ENCODE results near the gene ABCB9. TPM values are rescaled to one million over a fixed set of nuclear protein-coding genes. Genes with fewer than 3 reads are reported as not detected.
A peak's percentile ranks its signal among the peaks of the same experiment; 100 is the strongest.
"Not testable (repeated sequence)": the region's sequence is repeated elsewhere in the genome, so short reads cannot be mapped to it uniquely, and the experiment has no call there.

Gene ABCB9
- 1 to 10 TPM; 2.0 to 8.6 (median 6.1) TPM for total RNA-seq

DNA sequence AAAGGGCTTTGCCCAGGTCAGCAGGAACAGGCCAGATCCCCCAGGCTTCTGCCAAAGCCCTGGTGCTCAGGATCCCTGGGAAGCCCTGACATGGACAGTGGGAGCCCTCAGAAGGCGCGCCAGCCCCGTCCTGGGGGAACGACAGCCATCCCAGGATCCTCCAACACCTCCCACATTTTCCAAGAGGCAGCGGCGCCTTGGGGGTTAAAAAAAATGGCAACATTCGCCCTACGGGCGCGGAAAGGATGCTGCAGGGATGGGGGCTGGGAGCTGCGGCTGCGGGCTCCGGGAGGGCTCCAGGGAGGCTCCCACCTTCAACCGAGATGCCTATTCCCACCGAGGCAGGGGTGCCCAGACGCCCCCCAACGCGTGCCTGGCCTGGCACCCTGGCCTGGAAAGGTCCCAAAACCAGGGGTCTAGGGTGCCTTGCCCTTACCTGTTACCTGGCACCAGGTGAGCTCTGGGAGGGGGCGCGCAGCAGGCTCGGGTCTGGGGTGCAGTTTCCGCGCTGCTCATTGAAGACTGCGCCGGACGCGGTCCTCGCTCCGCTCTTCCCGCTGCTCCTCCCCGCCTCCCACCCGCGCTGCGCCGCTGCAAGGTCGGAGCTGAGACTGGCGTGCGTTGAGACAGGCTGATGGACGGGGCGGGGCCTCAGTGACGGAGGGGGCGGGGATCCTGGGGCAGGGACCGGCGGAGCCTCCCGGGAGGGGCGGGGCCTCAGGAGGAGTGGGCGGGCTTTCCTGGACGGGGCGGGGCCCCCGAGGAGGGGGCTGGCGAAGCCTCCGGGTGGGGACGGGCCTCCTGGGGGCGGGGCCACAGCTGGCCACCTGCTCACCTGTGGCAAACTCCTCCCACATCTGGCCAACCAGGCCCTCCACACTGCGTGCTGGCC is at the start of gene ABCB9:
TSS of gene ABCB9 (minus strand) at position 613 of the 892 bp plus-strand sequence. CDS start 6,228 bp downstream, outside the sequence.
- Histone ChIP-seq H3K4me1 (peaks cover 0 to 11% of the 10 kb centered on the region in 2 donors), H3K36me3 (no peaks in the 10 kb centered on the region), H3K4me3 (peak within 1 kb of the TSS; percentile 52 to 59), H3K9me3 (no peaks in the 10 kb centered on the region), H3K27ac (peak within 1 kb of the TSS; percentile 40 to 68), H3K27me3 (no peaks in the 10 kb centered on the region)
- intact Hi-C loops (cut with DNase I; ENCODE audit: low total_unique reads): no loop called here
- peak; percentile 91 to 95 for DNase-seq
- peak; percentile 59 to 62 for TF ChIP-seq POLR2A (IDR thresholded peaks at IDR 0.05)
- TF ChIP-seq, protein P1, sequence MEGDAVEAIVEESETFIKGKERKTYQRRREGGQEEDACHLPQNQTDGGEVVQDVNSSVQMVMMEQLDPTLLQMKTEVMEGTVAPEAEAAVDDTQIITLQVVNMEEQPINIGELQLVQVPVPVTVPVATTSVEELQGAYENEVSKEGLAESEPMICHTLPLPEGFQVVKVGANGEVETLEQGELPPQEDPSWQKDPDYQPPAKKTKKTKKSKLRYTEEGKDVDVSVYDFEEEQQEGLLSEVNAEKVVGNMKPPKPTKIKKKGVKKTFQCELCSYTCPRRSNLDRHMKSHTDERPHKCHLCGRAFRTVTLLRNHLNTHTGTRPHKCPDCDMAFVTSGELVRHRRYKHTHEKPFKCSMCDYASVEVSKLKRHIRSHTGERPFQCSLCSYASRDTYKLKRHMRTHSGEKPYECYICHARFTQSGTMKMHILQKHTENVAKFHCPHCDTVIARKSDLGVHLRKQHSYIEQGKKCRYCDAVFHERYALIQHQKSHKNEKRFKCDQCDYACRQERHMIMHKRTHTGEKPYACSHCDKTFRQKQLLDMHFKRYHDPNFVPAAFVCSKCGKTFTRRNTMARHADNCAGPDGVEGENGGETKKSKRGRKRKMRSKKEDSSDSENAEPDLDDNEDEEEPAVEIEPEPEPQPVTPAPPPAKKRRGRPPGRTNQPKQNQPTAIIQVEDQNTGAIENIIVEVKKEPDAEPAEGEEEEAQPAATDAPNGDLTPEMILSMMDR (IDR thresholded peaks at IDR 0.05): no peak

DNA sequence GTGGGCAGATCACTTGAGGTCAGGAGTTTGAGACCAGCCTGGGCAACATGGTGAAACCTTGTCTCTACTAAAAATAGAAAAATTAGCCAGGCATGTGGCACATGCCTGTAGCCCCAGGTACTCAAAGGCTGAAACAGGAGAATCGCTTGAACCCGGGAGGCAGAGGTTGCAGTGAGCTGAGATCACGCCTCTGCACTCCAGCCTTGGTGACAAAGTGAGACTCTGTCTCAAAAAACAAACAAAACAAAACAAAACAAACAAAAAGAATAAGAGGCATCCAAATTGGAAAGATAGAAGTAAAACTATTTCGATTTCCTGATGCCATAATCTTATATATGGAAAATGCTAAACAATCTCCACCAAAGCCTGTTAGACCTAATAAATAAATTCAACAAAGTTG is 48.2 kb upstream of the ABCB9 start:
- intact Hi-C loops (cut with DNase I; ENCODE audit: low total_unique reads); H3K4me1 ChIP-seq; H3K9me3 ChIP-seq; H3K27ac ChIP-seq; DNase-seq; H3K4me3 ChIP-seq; H3K36me3 ChIP-seq; H3K27me3 ChIP-seq: not testable (repeated sequence)

DNA sequence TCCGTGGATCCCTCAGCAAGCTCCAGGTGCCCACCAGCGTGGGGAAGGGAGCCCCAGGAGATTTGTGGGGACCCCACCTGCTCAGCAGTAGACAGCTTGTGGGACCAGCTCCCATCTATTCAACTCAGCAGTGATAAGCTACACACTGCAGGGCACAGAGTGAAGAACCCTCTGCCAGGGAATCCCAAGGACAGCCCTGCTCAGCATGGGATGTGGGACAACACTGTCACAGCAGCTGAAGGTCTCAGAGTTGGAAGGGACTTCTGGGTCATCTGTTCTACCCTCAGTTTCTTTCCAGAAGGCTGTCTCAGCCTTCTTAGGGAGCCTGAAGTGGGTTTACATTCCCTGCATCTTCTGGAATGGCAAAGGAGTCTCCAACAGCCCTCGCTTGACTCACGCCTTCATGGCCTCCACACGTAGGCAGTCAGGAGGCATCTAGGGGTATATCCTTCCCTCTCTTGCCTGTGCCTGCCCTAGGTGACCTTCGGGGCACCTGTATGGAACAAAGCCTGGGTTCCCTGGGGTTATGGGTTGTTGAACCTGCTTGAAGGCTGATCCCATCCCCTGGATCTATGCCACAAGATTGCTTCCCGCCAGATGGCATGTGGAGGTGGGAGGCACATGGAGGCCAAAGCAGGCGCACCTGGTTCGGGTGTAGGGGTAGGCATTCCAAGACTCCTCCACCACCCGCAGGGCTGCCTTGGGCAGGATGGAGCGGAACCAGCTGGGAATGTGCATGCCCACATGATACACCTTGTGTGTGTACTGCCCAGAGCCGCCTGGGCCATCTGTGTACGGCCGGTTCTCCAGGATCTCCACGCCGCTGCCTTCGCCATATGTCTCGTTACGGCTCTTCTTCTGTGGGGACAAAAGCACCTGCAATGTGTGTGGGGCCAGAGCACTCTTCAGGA is 47.2 kb upstream of the ABCB9 start:
- H3K27me3 ChIP-seq: no peaks in the 10 kb centered on the region
- H3K4me3 ChIP-seq: no peak overlapping the region
- TF ChIP-seq, protein P1 (IDR thresholded peaks at IDR 0.05): no peak
- TF ChIP-seq POLR2A (IDR thresholded peaks at IDR 0.05): no peak
- no peak for DNase-seq
- no peaks in the 10 kb centered on the region for H3K36me3 ChIP-seq
- H3K4me1 ChIP-seq: no peaks in the 10 kb centered on the region
- no peaks in the 10 kb centered on the region for H3K9me3 ChIP-seq
- intact Hi-C loops (cut with DNase I; ENCODE audit: low total_unique reads): no loop called here
- H3K27ac ChIP-seq: no peak overlapping the region

DNA sequence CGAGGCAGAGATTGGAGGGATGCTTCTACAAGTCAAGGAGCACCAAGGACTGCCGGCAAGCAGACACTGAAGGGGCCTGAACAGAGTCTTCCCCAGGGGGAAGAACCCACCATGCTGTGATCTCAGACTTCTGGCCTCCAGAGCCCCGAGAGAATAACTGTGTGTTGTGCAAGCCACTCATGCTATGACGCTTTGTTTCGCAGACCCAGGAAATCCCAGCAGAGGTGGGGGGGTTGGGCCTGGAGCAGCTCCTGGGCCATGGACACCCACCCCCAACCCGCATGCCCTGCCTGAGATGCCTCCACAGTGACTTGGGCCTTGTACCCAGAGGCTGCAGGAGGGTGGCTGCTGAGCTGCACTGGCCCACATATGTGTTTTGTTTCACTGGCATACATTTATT is 45.4 kb upstream of the ABCB9 start:
- H3K27me3 ChIP-seq: no peaks in the 10 kb centered on the region
- no peak for DNase-seq
- H3K4me1 ChIP-seq: no peaks in the 10 kb centered on the region
- H3K27ac ChIP-seq: no peak overlapping the region
- H3K36me3 ChIP-seq: no peaks in the 10 kb centered on the region
- H3K4me3 ChIP-seq: no peak overlapping the region
- TF ChIP-seq, protein P1 (IDR thresholded peaks at IDR 0.05): no peak
- no peak for TF ChIP-seq POLR2A (IDR thresholded peaks at IDR 0.05)
- intact Hi-C loops (cut with DNase I; ENCODE audit: low total_unique reads): no loop called here
- no peaks in the 10 kb centered on the region for H3K9me3 ChIP-seq

DNA sequence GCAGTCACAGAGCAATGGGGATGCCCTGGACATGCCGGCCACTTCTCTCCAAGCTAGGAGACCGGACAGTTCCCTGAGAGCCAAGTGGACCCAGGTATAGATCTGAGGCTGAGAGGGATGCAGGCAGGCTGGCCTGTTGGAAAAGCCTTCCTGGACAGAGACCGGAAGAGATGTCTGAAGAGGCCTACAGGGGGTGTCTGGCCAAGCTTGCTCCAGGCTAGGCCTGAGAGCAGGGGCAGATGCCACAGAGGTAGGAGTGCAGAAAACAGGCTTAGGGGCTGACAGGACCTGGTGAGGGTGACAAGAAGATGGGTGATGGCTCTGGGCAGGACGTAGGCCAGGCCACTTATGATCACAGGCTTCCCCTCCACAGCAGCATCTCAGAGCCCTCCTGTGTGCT is 44.4 kb upstream of the ABCB9 start:
- H3K4me1 ChIP-seq: no peaks in the 10 kb centered on the region
- no peaks in the 10 kb centered on the region for H3K36me3 ChIP-seq
- DNase-seq: no peak
- intact Hi-C loops (cut with DNase I; ENCODE audit: low total_unique reads): no loop called here
- no peaks in the 10 kb centered on the region for H3K9me3 ChIP-seq
- TF ChIP-seq POLR2A (IDR thresholded peaks at IDR 0.05): no peak
- TF ChIP-seq, protein P1 (IDR thresholded peaks at IDR 0.05): no peak
- no peak overlapping the region for H3K4me3 ChIP-seq
- no peak overlapping the region for H3K27ac ChIP-seq
- H3K27me3 ChIP-seq: no peaks in the 10 kb centered on the region

All from uterus (tissue), 4 donors.